Right lobe of liver (tissue), 4 donors: Measurements from ENCODE around the gene MAST4.

Experiments
- POLR2A ChIP-seq: fragments of 450-650 bp; IDR thresholded peaks from one replicate; pipeline ENCODE4 v1.6.1; 2017; ENCODE audit warnings: antibody characterized with exemption, mild to moderate bottlenecking
- TF ChIP-seq, protein P1 (sequence below), 4 donors: fragments of 200-600 bp in 3 of 4; fragments of 450-650 bp in 1 of 4; IDR thresholded peaks; one replicate each; pipeline versions ENCODE4 v1.5.1 to v1.8.0; 2016 to 2022; ENCODE audit warnings: antibody characterized with exemption in 4 of 4, mild to moderate bottlenecking in 2 of 4
- donor health status: DM: no; HTN: no; CAD: no.
- donor health status: DM: no; HTN: no; CAD: no.
- donor health status: DM: no; HTN: yes; CAD: no.

DNA sequence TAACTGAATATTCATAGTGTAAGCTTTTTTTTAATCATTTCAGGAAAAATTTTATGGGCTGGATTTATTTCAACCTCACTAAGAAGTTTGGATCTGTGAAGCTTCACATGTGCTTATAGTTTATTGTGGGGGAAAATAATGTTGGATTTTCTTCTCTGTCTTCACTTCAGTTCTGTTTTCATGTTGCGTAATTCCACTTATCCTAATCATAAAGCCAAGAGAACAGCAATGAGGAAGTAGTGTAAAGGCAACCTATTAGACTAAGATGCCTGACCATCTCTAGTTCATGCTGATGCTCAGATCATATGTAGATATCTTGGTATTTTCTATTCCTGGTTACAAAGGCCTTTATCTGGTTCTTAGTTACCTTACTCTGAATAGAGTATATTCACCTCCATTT is 550.4 kb downstream of the MAST4 start:
- TF ChIP-seq, protein P1, sequence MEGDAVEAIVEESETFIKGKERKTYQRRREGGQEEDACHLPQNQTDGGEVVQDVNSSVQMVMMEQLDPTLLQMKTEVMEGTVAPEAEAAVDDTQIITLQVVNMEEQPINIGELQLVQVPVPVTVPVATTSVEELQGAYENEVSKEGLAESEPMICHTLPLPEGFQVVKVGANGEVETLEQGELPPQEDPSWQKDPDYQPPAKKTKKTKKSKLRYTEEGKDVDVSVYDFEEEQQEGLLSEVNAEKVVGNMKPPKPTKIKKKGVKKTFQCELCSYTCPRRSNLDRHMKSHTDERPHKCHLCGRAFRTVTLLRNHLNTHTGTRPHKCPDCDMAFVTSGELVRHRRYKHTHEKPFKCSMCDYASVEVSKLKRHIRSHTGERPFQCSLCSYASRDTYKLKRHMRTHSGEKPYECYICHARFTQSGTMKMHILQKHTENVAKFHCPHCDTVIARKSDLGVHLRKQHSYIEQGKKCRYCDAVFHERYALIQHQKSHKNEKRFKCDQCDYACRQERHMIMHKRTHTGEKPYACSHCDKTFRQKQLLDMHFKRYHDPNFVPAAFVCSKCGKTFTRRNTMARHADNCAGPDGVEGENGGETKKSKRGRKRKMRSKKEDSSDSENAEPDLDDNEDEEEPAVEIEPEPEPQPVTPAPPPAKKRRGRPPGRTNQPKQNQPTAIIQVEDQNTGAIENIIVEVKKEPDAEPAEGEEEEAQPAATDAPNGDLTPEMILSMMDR (IDR thresholded peaks at IDR 0.05): no peak
- TF ChIP-seq POLR2A: no peak
